HG03571 (cell line): Measurements from ENCODE around the gene OR6F1.
"Not testable (repeated sequence)": the region's sequence is repeated elsewhere in the genome, so short reads cannot be mapped to it uniquely, and the experiment has no call there.

Source experiments
- ATAC-seq: cut with Tn5 transposase; IDR thresholded peaks from one replicate; pipeline ENCODE4 v1.9.1; 2021; ENCODE audit not compliant: unreplicated experiment

The OR6F1 gene

GRCh38 chr1:247716546-247716945, at the start of gene OR6F1:
Gene OR6F1 (minus strand): TSS chr1:247716646. CDS start chr1:247712755, 3,891 bp downstream.
- ATAC-seq: no peak

DNA sequence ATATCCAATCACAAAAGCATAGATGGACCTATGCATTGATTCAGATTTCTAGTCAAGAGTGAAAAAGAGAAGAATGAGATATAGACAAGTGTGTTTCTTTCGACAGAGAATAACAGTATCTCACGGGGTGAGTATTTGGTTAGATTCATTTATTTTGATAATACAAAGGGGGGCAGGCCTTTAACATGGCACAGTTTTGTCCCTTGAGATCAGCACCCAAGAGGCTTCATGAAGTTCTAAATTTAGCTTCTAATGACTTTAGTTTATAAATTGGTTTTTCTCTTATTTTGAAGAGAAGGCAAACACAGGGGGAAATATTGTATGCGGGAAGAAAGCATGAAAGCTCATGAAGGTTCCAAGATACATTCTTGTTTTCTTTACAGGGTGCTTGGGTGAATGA, 44.0 kb upstream of the OR6F1 start, which contains the start of gene OR1C1:
Gene OR1C1, minus strand, starts transcription at position 101 of the 400 bp plus-strand sequence. CDS start 2,150 bp downstream, outside the sequence.
- no peak for ATAC-seq

DNA sequence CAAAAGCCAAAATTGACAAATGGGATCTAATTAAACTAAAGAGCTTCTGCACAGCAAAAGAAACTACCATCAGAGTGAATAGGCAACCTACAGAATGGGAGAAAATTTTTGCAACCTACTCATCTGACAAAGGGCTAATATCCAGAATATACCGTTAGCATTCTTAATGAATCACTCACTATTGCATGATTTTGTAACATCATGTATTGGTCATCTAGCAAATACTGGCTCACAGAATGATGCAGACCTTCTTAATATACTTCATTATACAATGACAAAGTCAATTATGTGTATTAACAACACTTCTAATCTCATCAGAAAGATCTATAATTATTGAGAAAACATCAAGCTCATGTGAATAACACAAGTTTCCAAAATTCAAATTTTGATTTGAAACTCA, 37.9 kb upstream of the OR6F1 start:
- ATAC-seq: not testable (repeated sequence)

DNA sequence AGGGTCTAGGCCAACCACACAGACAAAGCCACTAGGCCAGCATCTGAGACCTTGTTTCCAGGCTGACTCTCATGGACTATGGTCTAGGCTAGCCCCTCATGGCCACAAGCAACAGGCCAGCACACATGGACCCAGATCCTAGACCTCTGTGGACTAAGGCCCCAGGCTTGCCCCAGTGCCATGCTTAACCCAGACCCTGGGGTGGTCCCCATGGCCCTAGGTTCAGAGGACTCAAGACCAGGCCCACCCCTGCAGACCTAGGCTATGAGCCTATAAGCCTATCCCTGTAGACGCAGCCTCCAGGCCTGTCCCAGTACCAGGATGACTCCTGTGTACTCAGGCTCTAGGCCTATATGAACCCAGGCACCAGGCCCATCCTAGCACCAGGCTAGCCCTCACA, 33.4 kb upstream of the OR6F1 start:
- no peak for ATAC-seq

- ATAC-seq: no peak
Measured at GRCh38 chr1:247748041-247748440, 31.6 kb upstream of the OR6F1 start, which contains the start of gene OR14A2. Gene OR14A2 (minus strand): TSS chr1:247748141.

DNA sequence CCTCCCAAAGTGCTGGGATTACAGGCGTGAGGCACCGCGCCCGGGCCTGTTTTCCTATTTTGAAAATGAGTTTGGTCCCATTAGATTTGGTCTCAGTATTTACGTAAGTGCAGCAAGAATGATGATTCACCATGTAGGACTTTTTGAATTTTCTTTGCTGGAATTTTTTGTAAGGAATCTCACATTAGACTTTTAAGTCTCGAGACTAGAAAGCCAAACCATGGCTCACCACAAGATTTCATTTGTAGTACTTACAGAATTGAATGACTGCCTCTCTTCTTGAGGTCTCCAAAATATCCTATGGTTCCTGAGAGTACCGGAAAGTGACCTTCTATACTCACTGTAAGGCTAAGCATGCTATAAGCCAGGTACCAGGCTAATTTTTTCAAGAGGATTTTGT, 31.2 kb upstream of the OR6F1 start:
- no peak for ATAC-seq

- ATAC-seq: no peak
Measured at GRCh38 chr1:247746391-247746935, 30.0 kb upstream of the OR6F1 start.

DNA sequence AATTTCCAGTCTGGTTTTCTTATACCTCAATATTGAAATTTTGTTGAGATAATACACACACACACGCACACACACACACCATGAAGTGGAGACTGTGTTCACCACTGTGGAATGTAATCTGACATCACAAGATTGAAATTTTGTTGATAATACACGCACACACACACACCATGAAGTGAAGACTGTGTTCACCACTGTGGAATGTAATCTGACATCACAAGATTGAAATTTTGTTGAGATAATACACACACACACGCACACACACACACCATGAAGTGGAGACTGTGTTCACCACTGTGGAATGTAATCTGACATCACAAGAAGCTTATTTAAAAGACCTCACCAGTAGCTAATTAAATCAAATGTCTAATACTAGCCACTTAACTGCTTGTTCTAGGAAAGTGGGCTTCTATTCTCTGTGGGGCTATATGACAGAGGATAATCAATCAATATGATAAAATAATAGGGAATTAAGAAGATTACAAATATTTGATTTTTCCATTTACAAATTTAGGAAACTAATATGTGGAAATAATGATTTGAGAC, 25.8 kb upstream of the OR6F1 start:
- not testable (repeated sequence) for ATAC-seq

DNA sequence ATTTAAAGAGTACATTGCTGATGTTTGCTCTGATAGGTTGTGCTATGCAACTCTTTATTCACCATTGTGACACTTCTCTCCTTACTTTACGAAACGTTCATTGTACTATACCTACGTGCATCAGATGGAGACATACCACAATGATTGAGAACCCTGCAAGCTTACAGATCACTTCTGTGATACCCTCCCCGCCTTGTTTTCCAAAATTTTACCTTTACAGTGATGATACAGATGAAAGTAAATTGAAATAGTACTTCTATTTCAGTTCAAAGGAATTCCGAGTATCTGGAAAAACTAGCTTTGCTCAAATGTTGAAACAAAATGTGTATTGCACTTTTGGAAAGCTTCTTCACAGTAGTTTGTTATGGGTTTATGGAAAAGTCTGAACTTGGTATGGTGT, 25.3 kb upstream of the OR6F1 start:
- no peak for ATAC-seq

GRCh38 chr1:247740721-247741120, 24.3 kb upstream of the OR6F1 start:
- no peak for ATAC-seq

GRCh38 chr1:247738315-247738714, 21.9 kb upstream of the OR6F1 start, which contains the start of gene OR14K1:
Gene OR14K1 (plus strand): TSS chr1:247738615. CDS start chr1:247738615, 0 bp downstream.
- no peak for ATAC-seq

- no peak for ATAC-seq
Measured at GRCh38 chr1:247721222-247721621, 4.8 kb upstream of the OR6F1 start.

DNA sequence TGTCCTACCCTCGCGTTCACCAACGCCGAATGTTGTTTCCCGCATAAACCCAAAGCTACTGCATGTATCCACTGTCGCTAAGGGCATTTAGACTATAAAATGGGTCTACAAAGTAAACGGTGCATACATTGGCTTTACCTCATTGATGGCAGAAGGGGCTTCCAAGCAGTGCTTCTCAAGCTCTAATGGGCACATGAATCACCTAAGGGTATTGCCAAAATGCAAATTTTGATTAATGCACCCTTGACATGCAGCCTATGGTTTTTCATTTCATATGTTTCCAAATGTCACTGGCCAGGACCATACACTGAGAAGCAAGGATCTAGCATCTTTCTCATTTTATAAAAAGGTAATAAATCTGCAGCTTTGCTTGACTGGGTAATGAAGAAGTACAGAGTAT, 2.7 kb downstream of the OR6F1 start:
- no peak for ATAC-seq

DNA sequence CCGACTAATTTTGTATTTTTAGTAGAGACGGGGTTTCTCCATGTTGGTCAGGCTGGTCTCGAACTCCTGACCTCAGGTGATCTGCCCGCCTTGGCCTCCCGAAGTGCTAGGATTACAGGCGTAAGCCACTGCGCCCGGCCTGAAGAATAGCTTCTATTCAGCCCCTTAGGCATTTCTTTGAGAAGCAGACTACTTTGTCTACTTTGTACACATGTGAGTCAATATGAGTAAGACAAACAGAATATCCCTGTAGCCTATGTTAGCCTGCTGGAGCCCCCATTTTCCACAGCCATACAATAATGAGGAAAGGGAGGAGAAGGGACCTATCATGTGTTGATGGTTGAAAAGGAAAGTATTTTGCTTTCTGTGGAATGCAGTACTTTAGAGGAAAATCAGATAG, 5.8 kb downstream of the OR6F1 start:
- ATAC-seq: not testable (repeated sequence)

GRCh38 chr1:247701338-247701737, 15.1 kb downstream of the OR6F1 start:
- ATAC-seq: no peak

DNA sequence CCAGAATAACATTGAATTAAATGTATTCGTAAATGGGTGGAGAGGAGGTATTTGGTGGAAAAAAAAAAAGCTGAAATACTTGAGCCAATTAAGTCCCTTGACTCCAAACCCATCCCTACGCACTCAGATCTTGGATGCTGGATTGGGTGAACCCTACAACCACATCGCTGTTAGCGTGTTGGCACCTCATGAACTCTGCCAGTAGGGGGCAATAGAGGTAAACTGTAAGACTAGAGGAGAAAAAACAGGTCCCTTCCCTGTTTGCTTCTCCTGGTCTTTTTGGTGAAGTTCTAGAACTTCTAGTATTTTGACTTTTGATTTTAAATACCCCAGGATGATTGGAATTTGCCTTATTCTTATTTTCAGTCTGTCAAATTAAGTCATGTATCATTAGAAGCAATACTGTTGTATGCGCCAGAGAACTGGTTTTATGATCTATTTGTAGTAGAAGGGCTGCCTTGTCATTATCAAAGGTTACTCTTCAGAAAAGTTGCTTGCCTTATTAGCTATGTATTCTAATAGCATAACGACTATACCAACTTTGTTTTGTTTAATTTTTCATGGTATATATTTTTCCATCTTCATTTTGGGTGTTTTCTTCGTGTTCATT, 35.1 kb downstream of the OR6F1 start:
- ATAC-seq: peak; percentile 95

GRCh38 chr1:247680171-247680570, 36.3 kb downstream of the OR6F1 start:
- no peak for ATAC-seq

DNA sequence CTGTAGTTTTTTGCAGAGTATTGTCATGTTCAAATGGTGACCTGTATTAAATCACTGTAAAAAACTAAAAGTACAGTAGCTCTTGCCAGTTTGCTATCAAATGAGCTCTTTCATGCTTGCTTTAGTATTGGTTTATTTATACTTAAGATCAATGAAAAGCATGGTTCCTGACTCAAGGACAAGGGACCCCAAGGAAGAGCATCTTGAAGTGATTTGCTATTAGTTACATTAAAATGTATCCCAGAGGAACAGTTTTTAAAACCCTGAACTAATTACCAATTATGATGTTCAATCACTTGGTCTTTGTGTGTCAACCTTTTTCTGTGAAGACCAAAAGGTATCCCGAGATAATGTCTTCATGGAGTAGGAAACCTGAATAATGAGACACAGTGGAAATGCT, 36.8 kb downstream of the OR6F1 start, which contains the start of gene OR13G1:
Gene OR13G1, minus strand, starts transcription at position 101 of the 400 bp plus-strand sequence. CDS start 6,698 bp downstream, outside the sequence.
- ATAC-seq: no peak

GRCh38 chr1:247669225-247669624, 47.2 kb downstream of the OR6F1 start:
- ATAC-seq: no peak
